Activated CD8-positive, alpha-beta memory T cell treated with anti-CD3 and anti-CD28 coated beads for 1 hour (primary cell): Measurements from ENCODE around the gene USP17L5.
"Not testable (repeated sequence)": the region's sequence is repeated elsewhere in the genome, so short reads cannot be mapped to it uniquely, and the experiment has no call there.

Experiments
- DNase-seq, 2 donors: peaks; one replicate each; pipeline ENCODE4 v3.0.0-alpha.2; 2020; ENCODE audit warnings: low read depth in 1 of 2; ENCODE audit errors: extremely low read depth in 1 of 2

Gene USP17L5

GRCh38 chr4:9339103-9339502, at the start of gene USP17L5:
Gene USP17L5 (plus strand): TSS chr4:9339403. CDS start chr4:9339403, 0 bp downstream.
- not testable (repeated sequence) for DNase-seq

GRCh38 chr4:9324191-9324590, 15.0 kb upstream of the USP17L5 start:
- not testable (repeated sequence) for DNase-seq

- not testable (repeated sequence) for DNase-seq
Measured at GRCh38 chr4:9324865-9325264, 14.3 kb upstream of the USP17L5 start, which contains the start of gene USP17L24. Gene USP17L24 (plus strand): TSS chr4:9325165. CDS start chr4:9325165, 0 bp downstream.

- not testable (repeated sequence) for DNase-seq
Measured at GRCh38 chr4:9329611-9330010, 9.6 kb upstream of the USP17L5 start, which contains the start of gene USP17L25. Gene USP17L25 (plus strand): TSS chr4:9329911. CDS start chr4:9329911, 0 bp downstream.

- DNase-seq: not testable (repeated sequence)
Measured at GRCh38 chr4:9334358-9334757, 4.8 kb upstream of the USP17L5 start, which contains the start of gene USP17L26. Gene USP17L26 (plus strand): TSS chr4:9334658. CDS start chr4:9334658, 0 bp downstream.

- not testable (repeated sequence) for DNase-seq
Measured at GRCh38 chr4:9343848-9344247, 4.6 kb downstream of the USP17L5 start, which contains the start of gene USP17L27. Gene USP17L27 (plus strand): TSS chr4:9344148. CDS start chr4:9344148, 0 bp downstream.

GRCh38 chr4:9348593-9348992, 9.4 kb downstream of the USP17L5 start, which contains the start of gene USP17L28:
Gene USP17L28 (plus strand): TSS chr4:9348893. CDS start chr4:9348893, 0 bp downstream.
- not testable (repeated sequence) for DNase-seq

- DNase-seq: not testable (repeated sequence)
Measured at GRCh38 chr4:9350866-9351265, 11.7 kb downstream of the USP17L5 start.

- DNase-seq: not testable (repeated sequence)
Measured at GRCh38 chr4:9353338-9353737, 14.1 kb downstream of the USP17L5 start, which contains the start of gene USP17L29. Gene USP17L29 (plus strand): TSS chr4:9353638. CDS start chr4:9353638, 0 bp downstream.

- DNase-seq: not testable (repeated sequence)
Measured at GRCh38 chr4:9362829-9363228, 23.6 kb downstream of the USP17L5 start, which contains the start of gene USP17L30. Gene USP17L30 (plus strand): TSS chr4:9363129. CDS start chr4:9363129, 0 bp downstream.

GRCh38 chr4:9379881-9380280, 40.7 kb downstream of the USP17L5 start:
- not testable (repeated sequence) for DNase-seq

GRCh38 chr4:9381012-9381534, 41.9 kb downstream of the USP17L5 start:
- DNase-seq: peak in 1 of 2 donors; percentile 28

- no peak for DNase-seq
Measured at GRCh38 chr4:9384126-9384525, 44.9 kb downstream of the USP17L5 start.

GRCh38 chr4:9389001-9389400, 49.8 kb downstream of the USP17L5 start:
- DNase-seq: not testable (repeated sequence)
